ENCODE results near the gene JMJD4.

JMJD4 gene

GRCh38 chr1:227769047-227769935 lies 34.2 kb upstream of the JMJD4 start:
- no peak for DNase-seq (ENCODE audit: low read depth in 2 of 2, low spot score in 1 of 2)

GRCh38 chr1:227768640-227769039 lies 33.5 kb upstream of the JMJD4 start:
- DNase-seq (ENCODE audit: low read depth in 2 of 2, low spot score in 1 of 2), result no peak

DNA sequence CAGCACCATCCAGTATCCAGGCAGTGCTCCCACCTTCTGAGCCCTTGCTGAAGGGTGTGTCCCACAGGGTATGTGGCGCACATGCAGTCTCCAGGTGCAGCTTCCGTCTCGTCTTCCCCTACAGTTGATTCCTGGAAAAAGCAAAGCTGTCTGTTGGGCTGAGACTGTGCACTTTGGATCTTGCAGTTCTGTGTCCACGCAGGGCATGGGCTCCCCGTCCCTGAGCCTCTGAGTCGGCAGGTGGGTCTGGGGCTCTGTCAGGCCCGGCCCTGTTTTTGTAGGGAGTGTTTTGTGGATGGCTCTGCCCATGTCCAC lies 33.0 kb upstream of the JMJD4 start:
- no peak for DNase-seq (ENCODE audit: low read depth in 2 of 2, low spot score in 1 of 2)

DNA sequence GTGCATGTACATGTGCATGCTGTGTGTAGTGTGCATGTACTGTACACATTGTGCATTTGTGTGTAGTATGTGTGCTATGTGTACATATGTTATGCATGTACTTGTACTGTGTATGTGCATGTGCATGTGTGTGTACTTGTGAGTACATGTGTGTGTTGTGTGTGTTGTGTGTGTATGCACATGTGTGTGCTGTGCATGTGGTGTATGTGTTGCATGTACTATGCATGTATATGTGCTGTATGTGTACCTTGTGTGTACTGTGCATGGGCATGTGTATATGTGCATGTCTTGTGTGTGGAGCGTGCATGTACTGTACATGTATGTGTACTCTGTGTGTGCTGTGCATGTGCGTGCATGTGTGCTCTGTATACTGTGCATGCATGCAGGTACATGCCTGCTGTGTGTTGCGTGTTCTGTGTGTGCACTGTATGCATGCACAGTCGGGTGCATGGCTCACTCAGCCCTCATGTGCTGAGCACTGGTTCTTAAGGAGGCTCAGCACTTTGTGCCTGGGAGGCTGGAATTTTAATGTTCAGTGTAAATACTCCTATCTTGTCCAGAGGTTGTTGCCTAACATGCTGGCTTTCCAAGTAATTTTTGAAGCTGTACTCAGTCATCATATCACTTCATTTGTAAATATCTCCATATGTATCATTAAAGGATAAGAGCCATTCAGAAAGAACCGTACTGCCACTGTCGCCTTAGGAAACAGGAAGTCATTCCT lies 32.5 kb upstream of the JMJD4 start:
- DNase-seq (ENCODE audit: low read depth in 2 of 2, low spot score in 1 of 2), result no peak

- DNase-seq (ENCODE audit: low read depth in 2 of 2, low spot score in 1 of 2), result no peak
Observed at GRCh38 chr1:227766653-227767277, 31.7 kb upstream of the JMJD4 start.

DNA sequence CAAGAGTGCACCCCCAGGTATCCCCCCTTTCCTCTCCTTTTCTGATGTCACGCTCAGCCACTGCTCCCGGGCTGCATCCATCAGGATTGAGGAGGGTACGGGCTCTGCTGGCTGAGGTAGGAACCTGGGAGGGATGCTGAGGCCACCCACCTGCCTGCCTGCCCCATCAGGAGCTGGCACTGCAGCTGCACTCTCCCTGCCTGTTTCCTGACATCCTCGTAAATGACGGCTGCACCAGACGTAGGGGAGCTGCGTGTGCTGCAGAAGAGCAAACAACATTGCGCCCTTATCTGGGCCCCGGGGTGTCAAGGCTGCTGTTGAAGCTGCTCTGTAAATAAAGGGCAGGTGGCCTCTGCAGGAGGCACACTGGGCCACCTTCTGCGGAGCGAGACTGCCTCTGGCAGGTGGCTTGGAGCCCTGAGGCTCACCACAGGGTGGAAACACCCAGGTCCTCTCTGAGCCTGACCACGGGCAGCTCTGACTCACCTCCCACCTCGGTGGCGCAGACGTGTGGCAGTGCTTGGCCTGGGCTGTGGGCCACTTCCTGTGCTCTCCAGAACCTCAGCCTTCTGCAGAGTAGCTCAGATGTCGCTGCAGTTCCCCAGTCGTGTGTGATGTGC lies 31.0 kb upstream of the JMJD4 start:
- DNase-seq (ENCODE audit: low read depth in 2 of 2, low spot score in 1 of 2), result peak; percentile 61 to 72

DNA sequence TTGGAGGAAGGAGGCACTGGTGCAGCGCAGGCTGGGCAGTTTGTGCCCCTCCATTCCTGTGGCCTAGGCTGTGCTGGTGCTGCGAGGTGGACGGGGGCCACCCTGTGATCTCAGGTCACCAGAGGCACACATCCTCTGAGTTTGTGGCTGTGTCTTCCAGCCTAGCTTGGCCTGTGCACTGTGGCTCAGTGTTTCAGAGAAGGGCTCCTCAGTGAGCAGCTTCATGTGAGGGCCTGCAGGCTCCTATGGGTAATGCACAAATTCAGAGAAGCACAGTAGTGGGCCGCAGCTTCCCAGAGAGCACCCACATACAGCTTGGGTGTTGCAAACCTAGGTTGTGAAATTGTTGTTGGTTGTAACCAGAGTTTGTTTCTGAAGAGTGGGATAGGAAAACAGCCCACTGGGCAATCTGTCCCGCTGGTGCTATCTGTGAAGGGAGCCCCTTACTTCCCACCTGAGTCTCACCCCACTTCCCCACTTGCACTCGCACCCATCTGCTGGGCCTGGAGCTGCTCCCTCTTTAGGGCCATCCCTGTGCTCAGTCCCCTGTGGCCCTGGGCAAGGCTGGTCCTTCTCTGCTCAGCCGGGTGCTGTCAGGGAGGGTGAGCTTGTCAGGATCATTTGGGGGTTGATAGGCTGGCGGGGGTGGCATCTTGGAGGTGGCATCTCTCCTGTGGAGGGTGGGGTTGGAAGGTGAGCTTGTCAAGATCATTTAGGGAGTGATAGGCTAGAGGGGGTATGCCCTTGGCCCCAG lies 30.3 kb upstream of the JMJD4 start:
- no peak for DNase-seq (ENCODE audit: low read depth in 2 of 2, low spot score in 1 of 2)

DNA sequence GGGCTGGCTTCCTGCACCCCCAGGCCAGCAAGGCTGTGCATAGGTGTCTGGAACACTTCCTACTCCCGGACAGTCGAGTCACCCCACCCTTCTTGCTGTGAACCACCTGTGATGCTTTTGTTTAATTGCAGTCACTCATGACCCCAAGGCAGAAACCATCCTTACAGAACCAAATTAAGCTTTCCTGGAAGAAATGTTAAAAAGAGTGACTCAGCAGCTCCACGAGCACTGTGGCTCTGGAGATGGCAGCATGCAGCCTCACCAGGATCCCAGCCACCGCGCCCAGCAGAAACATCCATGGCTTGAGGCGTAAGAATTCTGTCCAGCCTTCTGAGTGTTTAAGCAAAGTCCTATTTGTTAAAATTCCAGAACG lies 28.9 kb upstream of the JMJD4 start:
- DNase-seq (ENCODE audit: low read depth in 2 of 2, low spot score in 1 of 2), result no peak

GRCh38 chr1:227763246-227764018 lies 28.3 kb upstream of the JMJD4 start:
- no peak for DNase-seq (ENCODE audit: low read depth in 2 of 2, low spot score in 1 of 2)

- DNase-seq (ENCODE audit: low read depth in 2 of 2, low spot score in 1 of 2), result peak; percentile 69 to 80
Observed at GRCh38 chr1:227762231-227762911, 27.3 kb upstream of the JMJD4 start.

GRCh38 chr1:227761621-227762230 lies 26.6 kb upstream of the JMJD4 start:
- DNase-seq (ENCODE audit: low read depth in 2 of 2, low spot score in 1 of 2), result no peak

DNA sequence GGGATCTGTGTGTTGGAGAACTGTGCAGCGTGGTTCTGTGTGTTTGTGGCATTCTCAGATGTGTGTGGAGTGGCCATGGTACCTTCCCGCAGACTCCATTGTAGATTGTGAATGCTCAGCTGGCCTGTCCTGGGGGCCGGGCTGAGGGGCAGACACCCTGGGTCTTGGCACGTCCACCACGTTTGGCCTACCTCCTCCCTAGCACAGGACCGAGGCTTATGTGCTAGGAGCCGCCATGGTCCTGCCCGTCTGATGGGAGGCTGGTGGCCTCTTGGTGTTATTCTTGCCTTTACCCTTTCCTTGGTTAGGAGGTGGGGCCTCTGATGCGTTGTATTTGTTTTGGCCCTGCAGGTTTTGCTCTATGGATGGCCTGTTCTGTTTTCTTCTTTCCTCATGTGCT lies 25.3 kb upstream of the JMJD4 start:
- no peak for DNase-seq (ENCODE audit: low read depth in 2 of 2, low spot score in 1 of 2)

- DNase-seq (ENCODE audit: low read depth in 2 of 2, low spot score in 1 of 2), result no peak
Observed at GRCh38 chr1:227759341-227760300, 24.5 kb upstream of the JMJD4 start.

DNA sequence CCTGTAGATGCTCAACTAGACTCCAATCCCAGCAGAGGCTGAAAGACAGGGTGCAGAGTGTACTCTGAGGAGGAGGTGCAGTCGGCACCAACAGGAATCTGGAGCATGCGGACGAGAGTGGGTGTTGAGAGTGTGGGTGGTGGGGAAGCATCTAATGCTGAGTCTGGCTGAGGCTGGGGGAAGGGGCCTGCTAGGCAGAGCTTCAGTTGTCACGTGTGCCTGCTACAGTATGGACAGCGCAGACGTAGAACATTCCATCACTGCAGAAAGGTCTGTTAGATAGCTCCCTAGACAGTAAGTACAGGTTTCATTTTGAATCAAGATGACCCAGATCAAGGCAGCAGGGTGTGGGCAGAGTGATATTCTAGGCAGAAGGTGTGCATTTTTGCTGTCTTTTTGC lies 23.3 kb upstream of the JMJD4 start:
- no peak for DNase-seq (ENCODE audit: low read depth in 2 of 2, low spot score in 1 of 2)

DNA sequence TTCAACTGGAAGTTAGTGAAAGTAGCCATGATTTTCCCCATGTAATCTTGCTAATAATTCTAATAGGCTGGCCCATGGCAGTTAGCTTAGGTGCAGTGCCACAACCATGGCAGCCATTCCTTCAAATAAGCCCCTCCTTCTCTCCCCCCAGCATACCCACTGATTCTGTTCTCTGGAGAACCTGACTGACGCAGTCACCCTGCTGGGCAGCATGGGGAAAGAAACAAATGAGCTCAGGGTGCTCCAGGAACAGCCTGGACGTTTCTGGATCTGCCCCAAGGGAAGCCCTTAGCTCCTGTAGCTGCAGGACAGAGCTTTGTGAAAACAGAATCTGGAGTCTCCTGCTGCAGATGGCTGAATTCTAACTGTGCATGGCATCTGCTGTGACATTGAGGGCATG lies 22.7 kb upstream of the JMJD4 start:
- no peak for DNase-seq (ENCODE audit: low read depth in 2 of 2, low spot score in 1 of 2)

GRCh38 chr1:227756172-227756959 lies 21.3 kb upstream of the JMJD4 start:
- DNase-seq (ENCODE audit: low read depth in 2 of 2, low spot score in 1 of 2), result no peak

- DNase-seq (ENCODE audit: low read depth in 2 of 2, low spot score in 1 of 2), result no peak
Observed at GRCh38 chr1:227754958-227755357, 19.9 kb upstream of the JMJD4 start.

Data from stimulated activated CD8-positive, alpha-beta memory T cell treated with anti-CD3 and anti-CD28 coated beads, Interleukin-4, amount 100 ng/mL, for 1 hour (primary cell).